GM19467 (cell line): ENCODE data around the gene CYP19A1.

ENCODE experiments used
- ATAC-seq: cut with Tn5 transposase; IDR thresholded peaks from one replicate; pipeline ENCODE4 v1.9.1; 2021; ENCODE audit warnings: mild to moderate bottlenecking, moderate library complexity; ENCODE audit not compliant: unreplicated experiment

The CYP19A1 gene

DNA sequence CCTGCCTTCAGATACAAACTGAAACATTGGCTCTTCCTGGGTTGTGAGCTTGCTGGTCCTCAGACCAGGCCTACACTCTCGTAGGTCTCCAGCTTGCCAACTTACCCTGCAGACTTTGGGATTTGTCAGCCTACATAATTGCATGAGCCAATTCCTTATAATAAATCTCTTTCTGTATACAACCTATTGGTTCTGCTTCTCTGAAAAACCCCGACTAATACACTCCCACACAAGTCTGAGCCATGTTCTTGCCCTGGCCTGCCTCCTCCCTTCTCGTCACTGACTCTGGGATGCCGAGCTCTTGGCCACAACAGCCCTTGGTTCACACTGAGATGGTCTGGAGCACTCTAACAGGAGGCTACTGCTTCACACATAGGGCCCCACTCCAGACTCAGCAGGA, 9.5 kb downstream of the CYP19A1 start:
- no peak for ATAC-seq

DNA sequence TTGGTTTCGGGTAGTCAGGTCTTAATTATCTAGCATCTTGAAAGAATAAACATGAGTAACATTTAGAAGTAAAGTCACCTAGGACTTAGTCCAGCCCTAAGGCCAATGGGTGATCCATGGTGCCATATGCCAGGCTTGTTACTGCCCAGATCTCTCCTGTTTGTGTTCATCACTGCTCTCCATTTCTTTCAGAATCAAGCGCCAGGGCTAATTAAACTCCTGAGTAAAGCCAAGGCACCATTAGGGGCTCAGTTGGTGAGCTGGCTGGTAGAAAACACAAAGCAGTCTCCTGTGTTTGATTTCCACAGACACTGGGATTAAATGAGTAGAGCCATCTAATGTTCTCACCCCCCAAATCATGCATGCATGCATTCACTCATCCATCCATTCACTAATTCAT, 11.3 kb downstream of the CYP19A1 start:
- ATAC-seq = no peak

DNA sequence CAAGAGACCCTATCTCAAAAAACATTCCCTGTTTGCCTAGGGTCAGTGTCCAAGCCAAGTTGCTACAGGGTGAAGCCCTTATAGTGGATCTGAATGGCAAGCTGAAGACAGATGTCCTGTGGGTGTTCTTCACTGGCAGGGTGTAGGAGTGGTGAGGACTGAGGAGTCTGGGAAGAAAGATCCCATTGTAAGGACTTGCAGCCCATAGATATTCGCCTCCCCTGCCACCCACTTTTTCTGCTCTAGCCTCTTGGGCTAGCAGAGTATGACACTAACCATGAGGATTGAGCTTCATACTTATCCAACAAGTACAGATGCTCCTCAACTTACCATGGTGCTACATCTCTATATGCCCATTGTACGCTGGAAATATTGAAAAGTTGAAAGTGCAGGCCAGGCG, 13.2 kb downstream of the CYP19A1 start:
- no peak for ATAC-seq

DNA sequence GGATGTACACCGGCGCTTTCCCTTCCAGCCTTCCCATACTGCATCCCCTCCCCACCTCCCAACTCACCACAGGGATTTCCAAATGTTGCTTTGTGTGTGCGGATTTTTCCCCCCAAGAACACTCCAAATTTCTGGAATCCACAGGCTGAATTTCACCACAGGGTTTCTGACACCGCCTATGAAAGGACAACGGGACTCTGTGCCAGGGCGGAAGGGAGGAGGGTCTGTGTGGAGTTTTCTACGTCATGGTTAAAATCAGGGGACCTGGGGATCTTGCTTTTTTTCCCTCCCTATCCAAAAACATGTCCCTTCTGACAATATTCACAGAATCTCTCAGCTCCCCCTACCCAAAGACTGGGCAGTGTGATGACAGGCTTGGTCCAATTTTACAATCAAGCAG, 14.6 kb downstream of the CYP19A1 start:
- no peak for ATAC-seq

DNA sequence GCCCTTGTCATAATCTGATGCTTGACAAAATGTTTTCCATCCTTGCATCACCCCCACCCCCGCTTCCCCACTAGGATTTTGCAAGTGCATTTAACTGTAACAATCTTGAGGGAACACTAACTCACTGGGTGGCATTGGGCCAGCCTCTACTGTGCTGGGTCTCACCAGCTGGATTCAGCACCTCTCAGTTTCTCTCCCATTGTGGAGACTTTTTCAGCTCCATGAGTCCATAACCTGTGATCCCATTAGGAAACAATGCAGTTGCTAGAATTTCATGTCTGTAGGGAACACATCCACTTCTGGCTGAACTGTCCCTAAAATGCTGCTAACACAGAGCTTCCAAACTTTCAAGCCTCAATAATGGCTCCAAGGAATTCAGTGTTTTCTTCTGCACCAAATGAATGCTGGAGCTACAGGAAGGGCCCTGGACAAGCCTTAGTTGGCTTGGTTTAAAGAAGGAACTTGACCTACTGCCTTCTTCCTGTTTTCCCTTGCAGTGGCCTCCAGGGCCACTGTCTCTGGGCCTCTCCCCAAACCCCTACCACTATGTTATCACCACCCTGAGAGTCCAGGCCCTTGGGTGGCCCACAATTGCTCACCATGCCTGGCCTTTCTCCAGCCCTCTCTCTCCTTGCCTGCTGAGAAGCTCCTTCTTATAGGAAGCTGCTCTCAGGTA, 15.6 kb downstream of the CYP19A1 start:
- ATAC-seq = no peak

DNA sequence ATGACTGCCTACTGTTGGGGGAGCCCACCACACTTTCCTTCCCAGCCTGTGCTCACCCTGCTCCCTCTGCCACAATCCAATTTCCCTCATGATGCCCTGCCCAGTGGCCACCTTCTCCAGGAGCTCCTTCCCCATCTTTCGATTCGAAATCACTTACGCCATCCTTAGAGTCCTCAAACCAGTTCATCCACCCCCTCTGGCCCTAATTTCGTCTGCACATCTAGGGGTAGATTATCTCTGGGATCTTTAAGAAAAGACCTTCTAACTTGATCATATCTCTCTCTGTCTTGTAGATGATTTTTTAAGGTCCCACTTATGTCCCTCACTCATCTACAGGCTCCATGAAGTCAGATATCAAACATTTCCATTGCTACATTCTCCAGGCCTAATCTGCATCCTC, 17.1 kb downstream of the CYP19A1 start:
- no peak for ATAC-seq

DNA sequence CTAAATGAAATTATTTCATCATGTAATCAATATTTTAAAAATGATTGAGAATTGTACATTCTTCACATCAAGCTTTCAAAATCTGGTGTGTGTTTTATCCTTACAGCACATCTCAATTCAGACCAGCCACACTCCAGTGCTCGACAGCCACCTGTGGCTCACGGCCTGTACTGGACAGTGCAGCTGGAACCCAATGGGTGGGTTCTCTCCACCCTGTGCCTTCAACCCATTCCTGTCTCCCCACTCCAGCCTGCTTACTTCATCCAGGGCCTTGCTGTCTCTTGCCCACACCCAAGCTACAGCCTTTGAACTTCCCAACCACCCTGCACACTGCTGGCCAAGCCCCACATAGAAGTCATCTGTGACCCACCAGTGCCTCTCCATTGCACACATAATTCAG, 17.6 kb downstream of the CYP19A1 start:
- no peak for ATAC-seq

DNA sequence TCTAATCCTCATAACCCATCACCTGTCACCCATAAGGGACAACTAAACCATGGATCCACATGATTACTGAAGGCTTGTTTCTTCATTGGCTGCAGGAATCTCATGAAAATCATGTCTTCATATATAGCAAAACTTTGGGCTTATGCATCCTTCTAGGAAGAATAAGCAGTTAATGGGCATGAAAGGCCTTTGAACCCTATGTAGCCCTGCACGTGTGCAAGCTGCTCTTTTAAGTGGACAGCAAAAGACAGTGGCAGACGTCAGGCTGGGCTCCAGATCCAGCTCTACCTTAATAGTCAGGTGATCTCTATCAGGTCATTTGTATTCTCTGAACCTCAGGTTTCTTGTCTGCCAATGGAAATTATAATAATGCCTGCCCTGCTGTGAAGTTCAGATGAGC, 18.9 kb downstream of the CYP19A1 start:
- ATAC-seq = no peak

DNA sequence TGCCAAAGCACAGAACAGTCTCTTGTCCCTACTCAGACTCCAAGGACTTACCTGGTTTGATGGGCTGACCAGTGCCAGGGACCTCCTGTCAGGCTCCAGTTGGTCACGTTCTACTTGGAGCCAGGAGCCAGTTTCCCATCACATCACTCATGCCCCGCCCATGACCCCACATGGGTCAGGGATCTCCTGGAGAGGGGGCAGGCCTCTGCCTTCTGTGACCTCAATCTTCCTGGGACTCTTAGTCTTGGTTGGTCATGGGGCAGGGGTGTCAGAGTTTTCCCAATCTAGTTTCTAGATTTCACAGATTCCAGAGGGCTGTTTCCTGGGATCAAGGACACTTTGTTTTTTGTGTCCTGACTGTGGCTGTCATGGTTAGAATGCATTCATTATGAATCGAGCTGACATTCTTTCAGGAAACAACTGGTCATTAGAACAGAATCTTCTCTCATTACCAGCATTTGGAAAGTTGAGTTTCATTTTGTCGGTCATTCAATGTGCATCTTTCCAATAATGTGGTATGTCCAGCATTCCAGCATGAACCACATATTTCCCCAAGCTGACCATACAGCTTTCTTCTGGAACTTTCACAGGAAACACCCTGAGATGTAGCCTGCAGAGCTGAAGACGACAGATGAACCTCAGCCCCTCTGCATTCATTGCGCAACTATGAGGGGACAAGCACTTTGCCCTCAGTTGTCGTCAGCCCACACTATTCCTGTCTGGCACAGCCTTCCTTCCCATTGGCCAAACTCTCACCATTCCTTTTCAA, 19.8 kb downstream of the CYP19A1 start:
- no peak for ATAC-seq

DNA sequence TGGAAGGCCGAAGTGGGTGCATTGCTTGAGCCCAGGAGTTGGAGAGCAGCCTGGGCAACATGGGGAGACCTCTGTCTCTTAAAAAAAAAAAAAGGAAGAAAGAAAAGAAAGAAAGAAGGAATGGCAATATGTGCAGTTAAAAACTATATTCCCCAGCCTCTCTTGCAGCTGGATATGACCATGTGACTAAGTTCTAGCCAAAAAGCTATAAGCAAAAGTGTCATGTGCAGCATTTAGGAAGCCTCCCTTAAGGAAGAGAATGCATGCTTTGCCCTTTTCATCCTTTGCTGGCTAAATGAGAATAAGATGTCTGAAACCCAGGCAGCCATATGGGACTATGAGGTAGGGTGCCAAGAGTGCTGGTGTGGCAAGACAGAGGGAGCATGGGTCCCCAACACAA, 21.8 kb downstream of the CYP19A1 start:
- no peak for ATAC-seq

DNA sequence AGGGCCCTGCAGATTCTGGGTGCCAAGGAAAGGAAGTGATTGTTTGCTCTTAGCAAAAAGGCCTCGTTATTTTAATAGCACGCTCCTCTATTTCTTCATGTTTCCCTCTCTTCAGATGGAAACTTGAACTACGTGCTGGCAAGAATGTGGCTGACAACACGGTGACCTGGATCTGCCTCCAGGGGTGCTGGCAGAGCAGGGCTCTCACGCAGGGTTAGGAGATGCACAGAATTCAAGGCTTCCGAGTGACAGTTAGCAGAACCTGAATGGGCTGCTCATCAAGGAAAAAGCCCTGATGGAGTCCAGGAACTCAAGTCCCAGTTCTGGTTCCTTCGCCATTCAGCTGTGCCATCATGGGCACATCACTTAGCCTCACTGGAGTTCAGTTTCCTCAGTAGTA, 22.7 kb downstream of the CYP19A1 start:
- ATAC-seq = no peak

DNA sequence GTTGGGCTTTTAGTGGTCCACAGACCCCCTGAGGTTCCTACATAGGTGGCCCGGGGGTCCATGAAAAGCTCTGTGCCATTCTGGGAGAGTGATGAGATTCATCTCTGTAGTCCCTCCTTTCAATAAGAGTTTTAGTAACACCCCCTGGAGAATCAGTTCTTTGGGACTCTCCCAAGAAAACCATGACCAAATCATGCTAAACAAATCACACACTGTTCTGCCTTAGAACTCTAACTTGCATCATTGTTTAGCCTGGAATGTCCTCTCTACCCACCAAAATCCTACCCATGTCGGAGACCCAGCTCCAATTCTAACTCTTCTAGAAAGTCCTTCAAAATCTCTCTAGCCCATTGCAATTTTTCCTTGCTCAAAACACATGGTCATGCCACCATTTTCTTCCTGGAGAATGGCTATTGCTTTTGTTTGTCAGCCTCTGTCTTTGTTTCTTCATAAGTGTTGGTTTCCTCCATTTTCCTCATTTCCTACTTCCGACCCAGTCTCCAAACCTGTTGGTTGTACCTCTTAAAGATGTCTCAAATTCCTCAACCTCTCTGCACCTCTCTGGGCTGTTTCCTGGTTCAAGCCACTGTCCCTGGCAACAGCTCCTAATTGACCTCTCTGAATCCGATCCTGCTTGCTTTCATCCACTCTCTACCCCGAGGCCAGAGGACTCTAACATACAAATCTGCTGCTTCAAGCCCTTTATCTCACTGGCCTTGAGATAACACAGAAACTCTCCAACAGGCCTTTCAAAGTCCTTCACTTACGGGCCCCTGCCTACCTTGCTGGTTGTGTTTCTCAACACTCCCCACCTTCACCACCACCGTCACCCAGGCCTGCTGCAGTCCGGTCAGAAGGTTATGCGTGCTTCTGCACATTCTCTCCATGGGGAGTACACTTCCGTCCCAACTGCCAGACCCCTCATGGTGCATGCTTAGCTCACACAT, 23.7 kb downstream of the CYP19A1 start:
- no peak for ATAC-seq

DNA sequence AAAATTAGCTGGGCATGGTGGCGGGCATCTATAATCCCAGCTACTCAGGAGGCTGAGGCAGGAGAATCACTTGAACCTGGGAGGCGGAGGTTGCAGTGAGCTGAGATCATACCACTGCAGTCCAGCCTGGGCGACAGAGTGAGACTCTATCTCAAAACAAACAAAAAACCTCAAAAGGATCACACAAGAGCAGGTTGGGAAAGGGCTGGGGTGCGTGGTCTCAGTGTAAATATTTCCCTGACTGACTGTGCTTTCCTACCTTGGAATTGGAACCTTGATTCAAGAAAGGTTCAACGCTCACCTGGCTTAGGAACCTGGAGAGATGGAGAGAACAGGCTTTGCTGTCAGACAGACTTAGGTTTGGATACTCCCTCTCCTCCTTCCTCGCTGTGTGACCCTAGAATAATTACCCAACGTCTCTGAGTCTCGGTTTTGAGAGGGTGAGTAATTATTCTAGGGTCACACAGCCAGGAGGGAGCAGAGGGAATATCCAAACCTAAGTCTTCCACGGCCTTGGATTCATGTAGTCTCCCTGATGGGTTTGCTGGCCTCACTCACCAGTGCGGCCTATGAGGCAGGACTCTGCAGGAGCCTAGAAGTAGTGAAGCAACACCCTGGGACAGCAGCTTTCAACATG, 24.6 kb downstream of the CYP19A1 start:
- ATAC-seq = no peak

DNA sequence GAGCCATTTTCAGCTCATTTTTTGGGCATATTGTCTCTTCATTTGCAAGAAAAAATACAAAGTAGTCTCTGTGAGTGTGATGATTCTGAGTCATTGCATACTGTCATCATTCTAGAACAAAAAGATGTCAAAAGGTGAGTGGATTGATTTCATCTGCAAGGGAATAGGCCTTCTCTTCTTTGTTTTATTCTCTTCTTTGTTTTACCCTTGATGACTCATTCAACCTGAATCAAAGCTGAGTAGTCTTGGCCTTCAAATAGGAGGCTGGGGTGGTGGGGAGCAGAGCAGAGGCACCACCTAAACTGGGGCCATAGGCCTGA, 25.4 kb downstream of the CYP19A1 start:
- ATAC-seq = no peak

DNA sequence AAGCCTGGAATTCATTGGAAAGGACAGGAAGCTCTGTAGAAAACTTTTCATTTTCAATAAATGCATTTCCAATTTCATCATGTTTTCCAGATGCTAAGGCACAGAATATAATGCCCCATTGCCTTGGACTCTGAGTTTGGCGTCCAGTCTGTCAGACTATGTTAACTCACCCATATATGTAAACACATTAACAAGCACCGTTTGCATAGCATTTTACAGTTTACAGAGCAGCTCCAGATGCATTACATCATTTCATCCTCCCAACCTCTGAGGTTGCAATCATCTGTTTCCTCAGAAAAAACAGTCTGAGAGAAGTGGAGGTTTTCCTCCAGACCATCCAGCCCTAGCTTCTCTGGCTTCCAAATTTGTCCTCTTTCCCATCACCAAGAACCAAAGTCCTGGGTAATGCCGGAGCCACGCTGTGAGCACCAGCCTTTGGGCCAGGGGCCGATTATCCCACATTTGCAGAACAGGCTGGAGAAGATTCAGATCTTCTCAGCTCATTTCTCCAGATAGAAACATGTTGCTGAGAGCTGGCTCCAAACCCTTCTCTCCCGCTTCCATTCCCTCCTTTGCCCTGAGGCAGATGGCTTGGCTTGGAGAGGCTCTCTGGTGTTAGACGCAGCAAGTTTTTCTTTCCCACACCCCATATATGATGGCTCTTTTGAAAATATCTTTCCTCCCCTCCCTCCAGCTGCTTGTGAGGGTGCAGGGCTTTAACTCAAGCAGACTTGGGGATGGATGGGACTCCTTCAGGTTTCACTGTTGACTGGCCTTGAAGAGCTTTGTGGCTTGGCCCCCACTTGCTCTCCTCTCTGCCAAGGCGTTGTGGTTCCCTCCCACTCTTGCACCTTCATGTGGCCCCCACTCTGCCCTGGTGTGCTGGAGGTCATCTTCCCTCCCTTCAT, 26.0 kb downstream of the CYP19A1 start:
- ATAC-seq = no peak

DNA sequence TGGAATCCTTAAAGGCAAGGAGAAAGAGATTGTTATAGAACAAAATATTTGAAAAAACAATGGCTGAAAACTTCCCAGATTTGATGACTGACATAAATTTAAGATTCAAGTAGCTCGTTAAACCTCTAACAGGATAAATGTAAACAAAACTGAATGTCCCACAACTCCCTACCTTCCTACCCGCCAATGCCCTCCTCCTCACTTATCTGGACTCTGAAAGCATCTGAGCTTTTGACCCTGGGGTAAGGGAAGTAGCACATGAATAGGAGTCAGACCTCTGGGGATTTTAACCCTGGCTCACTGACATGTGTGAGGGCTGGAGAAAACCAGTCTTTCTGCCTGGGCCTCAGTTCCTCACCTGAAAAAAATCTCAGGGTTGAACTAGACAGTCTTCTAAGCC, 26.9 kb downstream of the CYP19A1 start:
- ATAC-seq = no peak

DNA sequence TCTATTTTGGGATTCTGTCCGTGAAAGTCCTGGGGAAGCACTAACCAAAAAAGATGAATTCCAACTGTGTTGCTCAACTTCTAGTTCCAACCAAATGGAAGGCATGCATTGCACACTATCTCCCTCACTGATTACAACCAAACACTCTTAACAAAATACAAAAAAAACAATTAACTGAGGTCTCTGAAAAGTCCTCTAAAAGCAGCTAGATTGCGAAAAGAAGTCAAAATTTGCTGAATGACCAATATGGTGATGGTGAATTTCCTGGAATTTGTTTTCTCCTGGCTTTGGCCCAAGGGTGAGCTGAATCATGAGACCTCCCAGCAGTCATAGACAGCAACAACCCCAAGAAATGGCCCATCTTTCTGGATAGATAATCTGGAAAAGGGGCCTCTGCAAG, 28.3 kb downstream of the CYP19A1 start:
- no peak for ATAC-seq

DNA sequence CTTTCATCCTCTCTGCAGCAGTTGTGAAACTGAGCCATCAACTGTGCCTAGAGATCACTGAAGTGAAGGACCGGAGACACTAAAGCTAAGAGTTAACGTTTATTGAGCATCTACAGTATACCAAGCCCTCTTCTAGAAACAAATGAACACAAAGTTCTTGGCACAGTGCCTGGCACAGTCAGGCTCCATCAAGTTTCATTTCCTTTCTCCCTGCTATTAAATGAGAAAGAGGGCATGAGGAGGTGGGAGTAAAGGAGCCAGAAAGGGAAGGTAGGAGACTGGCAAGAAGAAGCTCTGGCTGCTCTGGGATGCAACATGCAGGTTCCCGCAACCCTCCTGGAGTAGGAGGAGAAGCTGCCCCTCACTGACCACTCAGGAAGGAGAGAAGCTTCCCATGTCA, 30.6 kb downstream of the CYP19A1 start:
- ATAC-seq = no peak

DNA sequence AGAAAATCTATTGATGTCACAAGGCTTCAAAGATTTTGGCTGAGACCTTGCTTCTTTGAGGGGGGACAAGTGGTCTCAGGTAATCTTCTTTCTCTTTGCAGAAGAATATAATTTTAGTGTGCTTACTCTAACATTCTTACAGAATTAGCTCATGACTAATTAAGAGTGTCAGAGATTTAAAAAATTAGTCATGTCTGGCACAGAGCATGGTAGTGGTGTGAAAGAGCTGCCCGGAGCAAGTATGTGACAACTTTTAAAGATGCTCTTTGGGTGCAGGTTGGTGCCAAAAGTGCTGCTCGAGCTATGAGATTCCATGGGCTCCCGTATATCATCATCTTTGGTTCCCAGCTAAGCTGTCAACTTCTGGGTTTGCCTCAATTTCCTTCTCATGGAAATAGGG, 31.1 kb downstream of the CYP19A1 start:
- no peak for ATAC-seq

DNA sequence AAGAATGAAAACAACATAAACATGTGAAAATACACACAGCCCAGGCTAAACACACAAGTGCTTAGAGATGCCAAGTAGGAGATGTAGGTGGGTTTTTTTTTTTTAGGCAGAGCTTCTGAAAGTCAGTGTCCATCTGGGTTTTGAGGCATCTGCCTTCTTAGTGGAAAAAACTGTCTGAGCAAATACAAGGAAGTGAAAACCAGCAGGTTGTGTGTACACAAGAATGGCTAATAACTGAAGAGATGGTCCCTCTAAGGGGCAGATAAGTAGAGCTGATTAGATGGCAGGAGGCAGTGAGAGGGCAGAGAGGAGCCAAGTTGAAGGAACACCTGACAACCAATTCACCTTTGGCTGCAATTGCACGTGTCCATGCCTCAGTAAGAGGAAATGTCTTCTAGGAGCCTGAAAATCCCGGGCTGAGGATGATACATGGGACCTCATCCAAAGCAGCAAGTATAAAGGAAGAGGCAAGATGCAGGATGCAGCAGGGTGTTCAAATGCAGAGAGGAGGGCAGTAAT, 34.9 kb downstream of the CYP19A1 start:
- no peak for ATAC-seq
